A673 (cell line): ENCODE results near the gene HBD. TPM values are rescaled to one million over a fixed set of nuclear protein-coding genes. Genes with fewer than 3 reads are reported as not detected.
"Not testable (repeated sequence)": the region's sequence is repeated elsewhere in the genome, so short reads cannot be mapped to it uniquely, and the experiment has no call there.

ENCODE experiments used
- BruUV-seq: library from RNA; stranded (reverse); fragments of 400-500 nt; replicated peaks from 2 replicates; lab custom pipeline; 2021; lab: Mats Ljungman, UMichigan
- CTCF ChIA-PET: fragments of 300-600 bp; sonication (Branson Sonifier 250); formaldehyde crosslinking; loops from one replicate; lab custom pipeline; 2022; ENCODE audit warnings: antibody characterized with exemption; lab: Charles Lee
- POLR2A ChIA-PET: fragments of 300-600 bp; sonication (Branson Sonifier 250); formaldehyde crosslinking; loops from one replicate; lab custom pipeline; 2022; ENCODE audit warnings: antibody characterized with exemption; ENCODE audit not compliant: low non-redundant PET; lab: Charles Lee
- DNase-seq: peaks from one replicate; pipeline ENCODE4 v3.0.0-alpha.2; 2015; ENCODE audit warnings: low spot score
- H3K27ac ChIP-seq: fragments of 200-600 bp; sonication (generic); 2 replicates; pipeline ENCODE4 v1.5.1; 2016; ENCODE audit warnings: mixed run types, low read depth, mild to moderate bottlenecking, mixed read lengths, antibody characterized with exemption, low read length; ENCODE audit not compliant: poor library complexity, severe bottlenecking
- H3K27me3 ChIP-seq: fragments of 200-600 bp; sonication (generic); replicated peaks from 2 replicates; pipeline ENCODE4 v1.6.1; 2017; ENCODE audit warnings: mixed run types, low read depth, mild to moderate bottlenecking, mixed read lengths, antibody characterized with exemption, low read length; ENCODE audit not compliant: insufficient read depth, poor library complexity
- H3K36me3 ChIP-seq: fragments of 200-600 bp; sonication (generic); 2 replicates; pipeline ENCODE4 v1.6.1; 2016; ENCODE audit warnings: mixed run types, mild to moderate bottlenecking, mixed read lengths, antibody characterized with exemption, low read length; ENCODE audit not compliant: insufficient read depth, poor library complexity, severe bottlenecking
- H3K4me1 ChIP-seq: fragments of 200-600 bp; sonication (generic); 2 replicates; pipeline ENCODE4 v1.6.1; 2017; ENCODE audit warnings: mixed run types, mild to moderate bottlenecking, mixed read lengths, antibody characterized with exemption, low read length; ENCODE audit not compliant: insufficient read depth, poor library complexity, severe bottlenecking
- H3K4me3 ChIP-seq: fragments of 200-600 bp; sonication (generic); 2 replicates; pipeline ENCODE4 v1.5.1; 2016; ENCODE audit warnings: low read depth, mixed run types, mild to moderate bottlenecking, mixed read lengths, low read length; ENCODE audit not compliant: poor library complexity, severe bottlenecking
- H3K9me3 ChIP-seq: fragments of 200-600 bp; sonication (generic); 2 replicates; pipeline ENCODE4 v1.6.1; 2016; ENCODE audit warnings: mixed run types, low read depth, mild to moderate bottlenecking, mixed read lengths, antibody characterized with exemption, low read length; ENCODE audit not compliant: poor library complexity, severe bottlenecking
- CTCF ChIP-seq: fragments of 300-800, 200-600 bp; sonication (generic); conservative IDR thresholded peaks from 2 replicates; pipeline ENCODE4 v1.5.1; 2017; ENCODE audit warnings: low read depth, mild to moderate bottlenecking, antibody characterized with exemption, low read length, moderate library complexity, mixed read lengths
- EZH2 ChIP-seq: fragments of 200-600 bp; sonication (generic); IDR thresholded peaks from 2 replicates; pipeline ENCODE4 v1.6.1; 2017; ENCODE audit warnings: borderline replicate concordance, low read depth, mild to moderate bottlenecking, mixed read lengths, antibody characterized with exemption, low read length; ENCODE audit not compliant: poor library complexity, severe bottlenecking
- intact Hi-C: fragments of 100-400 bp; cut with micrococcal nuclease; formaldehyde crosslinking; loops from one replicate; pipeline ENCODE4 v1.10.0; 2022; ENCODE audit not compliant: unreplicated experiment
- total RNA-seq: library from RNA; stranded (reverse); gene quantifications from 2 replicates; pipeline ENCODE4 v1.2.3, GENCODE V29; 2021

Gene HBD
- total RNA-seq, 1 experiment from 2014 or later: not detected

GRCh38 chr11:5265832-5266231 is 31.5 kb upstream of the HBD start:
- intact Hi-C loops: no loop called here

GRCh38 chr11:5258543-5259262 is 24.4 kb upstream of the HBD start:
- CTCF ChIA-PET: no interaction called here

More at GRCh38 chr11:5265832-5266231, 31.5 kb upstream of the HBD start:
- ChIA-PET CTCF (no interaction called here), POLR2A (no interaction called here)
- Histone ChIP-seq H3K4me3 (no peak overlapping the region), H3K36me3 (no peaks in the 10 kb centered on the region), H3K27ac (no peak overlapping the region), H3K9me3 (no peaks in the 10 kb centered on the region), H3K27me3 (no peaks in the 10 kb centered on the region), H3K4me1 (no peaks in the 10 kb centered on the region)
- no peak for DNase-seq
- no TSS peak for BruUV-seq
- TF ChIP-seq EZH2 (no peak), CTCF (no peak)

GRCh38 chr11:5257296-5257695 is 23.0 kb upstream of the HBD start:
- no peak for DNase-seq
- no peaks in the 10 kb centered on the region for H3K36me3 ChIP-seq
- H3K4me3 ChIP-seq: no peak overlapping the region
- intact Hi-C loops: no loop called here
- CTCF ChIA-PET: no interaction called here
- no TSS peak for BruUV-seq
- no peaks in the 10 kb centered on the region for H3K4me1 ChIP-seq
- POLR2A ChIA-PET: no interaction called here
- no peaks in the 10 kb centered on the region for H3K9me3 ChIP-seq
- TF ChIP-seq EZH2 (no peak), CTCF (no peak)
- H3K27me3 ChIP-seq: no peaks in the 10 kb centered on the region
- no peak overlapping the region for H3K27ac ChIP-seq

More at GRCh38 chr11:5258543-5259262, 24.4 kb upstream of the HBD start:
- Histone ChIP-seq H3K36me3 (no peaks in the 10 kb centered on the region), H3K9me3 (no peaks in the 10 kb centered on the region), H3K4me3 (no peak overlapping the region), H3K27me3 (no peaks in the 10 kb centered on the region), H3K27ac (no peak overlapping the region), H3K4me1 (no peaks in the 10 kb centered on the region)
- POLR2A ChIA-PET: no interaction called here
- intact Hi-C loops: no loop called here
- DNase-seq: no peak
- TF ChIP-seq EZH2 (no peak), CTCF (no peak)
- no TSS peak for BruUV-seq

- H3K27ac ChIP-seq, CTCF ChIA-PET, H3K9me3 ChIP-seq, BruUV-seq, H3K4me1 ChIP-seq, POLR2A ChIA-PET, H3K4me3 ChIP-seq, DNase-seq, H3K27me3 ChIP-seq, H3K36me3 ChIP-seq, intact Hi-C loops: not testable (repeated sequence)
Observed at GRCh38 chr11:5254646-5255413, 20.5 kb upstream of the HBD start, which contains the start of gene HBG2. Gene HBG2, minus strand, starts transcription at chr11:5254781. Its CDS starts 53 bp downstream, at chr11:5254728.

- DNase-seq, H3K4me1 ChIP-seq, BruUV-seq, H3K36me3 ChIP-seq, POLR2A ChIA-PET, H3K27ac ChIP-seq, CTCF ChIA-PET, intact Hi-C loops, H3K27me3 ChIP-seq, H3K9me3 ChIP-seq, H3K4me3 ChIP-seq: not testable (repeated sequence)
Observed at GRCh38 chr11:5254023-5254422, 19.7 kb upstream of the HBD start.
